MM.1S (cell line): ENCODE results near the gene FNTB.

ENCODE experiments used
- DNase-seq: peaks from one replicate; pipeline ENCODE4 v3.0.0-alpha.2; 2015
- H2AFZ ChIP-seq: fragments of 300-600 bp; sonication (generic); 2 replicates; pipeline ENCODE4 v1.6.0; 2016; ENCODE audit warnings: antibody characterized with exemption, low read length
- H3F3A ChIP-seq: fragments of 300-600 bp; sonication (generic); 2 replicates; pipeline ENCODE4 v1.6.1; 2016; ENCODE audit warnings: mild to moderate bottlenecking, antibody characterized with exemption, low read length, moderate library complexity, mixed read lengths; ENCODE audit not compliant: insufficient read depth
- H3K27ac ChIP-seq: fragments of 300-600 bp; sonication (generic); 2 replicates; pipeline ENCODE4 v1.5.1; 2016; ENCODE audit warnings: mild to moderate bottlenecking, low read length
- H3K27me3 ChIP-seq: fragments of 300-600 bp; sonication (generic); replicated peaks from 2 replicates; pipeline ENCODE4 v1.6.0; 2016; ENCODE audit warnings: low read length; ENCODE audit not compliant: insufficient read depth
- H3K36me3 ChIP-seq: fragments of 300-600 bp; sonication (generic); replicated peaks from 2 replicates; pipeline ENCODE4 v1.6.1; 2016; ENCODE audit warnings: mild to moderate bottlenecking, low read length, mixed read lengths; ENCODE audit not compliant: insufficient read depth
- H3K4me1 ChIP-seq: fragments of 300-600 bp; sonication (generic); 2 replicates; pipeline ENCODE4 v1.6.1; 2016; ENCODE audit warnings: low read length, mixed read lengths
- H3K4me2 ChIP-seq: fragments of 300-600 bp; sonication (generic); 2 replicates; pipeline ENCODE4 v1.6.0; 2016; ENCODE audit warnings: low read depth, low read length
- H3K4me3 ChIP-seq: fragments of 300-600 bp; sonication (generic); 2 replicates; pipeline ENCODE4 v1.5.1; 2016; ENCODE audit warnings: low read length, mixed read lengths
- H3K79me2 ChIP-seq: fragments of 300-600 bp; sonication (generic); 2 replicates; pipeline ENCODE4 v1.6.1; 2016; ENCODE audit warnings: mixed run types, low read length, mixed read lengths
- H3K9ac ChIP-seq: fragments of 300-600 bp; sonication (generic); 2 replicates; pipeline ENCODE4 v1.6.1; 2016; ENCODE audit warnings: low read length, mixed read lengths
- H3K9me2 ChIP-seq: fragments of 300-600 bp; sonication (generic); replicated peaks from 2 replicates; pipeline ENCODE4 v1.6.1; 2016; ENCODE audit warnings: mild to moderate bottlenecking, low read length, mixed read lengths; ENCODE audit not compliant: insufficient read depth
- H3K9me3 ChIP-seq: fragments of 300-600 bp; sonication (generic); replicated peaks from 2 replicates; pipeline ENCODE4 v1.6.1; 2016; ENCODE audit warnings: mild to moderate bottlenecking, low read length, mixed read lengths; ENCODE audit not compliant: insufficient read depth
- H4K20me1 ChIP-seq: fragments of 300-600 bp; sonication (generic); 2 replicates; pipeline ENCODE4 v1.6.1; 2016; ENCODE audit warnings: mild to moderate bottlenecking, low read length, moderate library complexity, mixed read lengths; ENCODE audit not compliant: insufficient read depth
- EZH2 ChIP-seq: fragments of 300-600 bp; sonication (generic); optimal IDR thresholded peaks from 2 replicates; pipeline ENCODE3; 2017; ENCODE audit warnings: low read depth, mild to moderate bottlenecking, antibody characterized with exemption, low read length, mixed read lengths
- EZH2phosphoT487 ChIP-seq: fragments of 300-600 bp; sonication (generic); IDR thresholded peaks from 2 replicates; pipeline ENCODE4 v1.6.1; 2018; ENCODE audit warnings: antibody characterized with exemption, low read length
- TF ChIP-seq, protein P1 (sequence below): fragments of 300-600 bp; sonication (generic); IDR thresholded peaks from 2 replicates; pipeline ENCODE4 v1.5.1; 2016; ENCODE audit warnings: antibody characterized with exemption, low read length, mixed read lengths

Gene FNTB, protein sequence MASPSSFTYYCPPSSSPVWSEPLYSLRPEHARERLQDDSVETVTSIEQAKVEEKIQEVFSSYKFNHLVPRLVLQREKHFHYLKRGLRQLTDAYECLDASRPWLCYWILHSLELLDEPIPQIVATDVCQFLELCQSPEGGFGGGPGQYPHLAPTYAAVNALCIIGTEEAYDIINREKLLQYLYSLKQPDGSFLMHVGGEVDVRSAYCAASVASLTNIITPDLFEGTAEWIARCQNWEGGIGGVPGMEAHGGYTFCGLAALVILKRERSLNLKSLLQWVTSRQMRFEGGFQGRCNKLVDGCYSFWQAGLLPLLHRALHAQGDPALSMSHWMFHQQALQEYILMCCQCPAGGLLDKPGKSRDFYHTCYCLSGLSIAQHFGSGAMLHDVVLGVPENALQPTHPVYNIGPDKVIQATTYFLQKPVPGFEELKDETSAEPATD

DNA sequence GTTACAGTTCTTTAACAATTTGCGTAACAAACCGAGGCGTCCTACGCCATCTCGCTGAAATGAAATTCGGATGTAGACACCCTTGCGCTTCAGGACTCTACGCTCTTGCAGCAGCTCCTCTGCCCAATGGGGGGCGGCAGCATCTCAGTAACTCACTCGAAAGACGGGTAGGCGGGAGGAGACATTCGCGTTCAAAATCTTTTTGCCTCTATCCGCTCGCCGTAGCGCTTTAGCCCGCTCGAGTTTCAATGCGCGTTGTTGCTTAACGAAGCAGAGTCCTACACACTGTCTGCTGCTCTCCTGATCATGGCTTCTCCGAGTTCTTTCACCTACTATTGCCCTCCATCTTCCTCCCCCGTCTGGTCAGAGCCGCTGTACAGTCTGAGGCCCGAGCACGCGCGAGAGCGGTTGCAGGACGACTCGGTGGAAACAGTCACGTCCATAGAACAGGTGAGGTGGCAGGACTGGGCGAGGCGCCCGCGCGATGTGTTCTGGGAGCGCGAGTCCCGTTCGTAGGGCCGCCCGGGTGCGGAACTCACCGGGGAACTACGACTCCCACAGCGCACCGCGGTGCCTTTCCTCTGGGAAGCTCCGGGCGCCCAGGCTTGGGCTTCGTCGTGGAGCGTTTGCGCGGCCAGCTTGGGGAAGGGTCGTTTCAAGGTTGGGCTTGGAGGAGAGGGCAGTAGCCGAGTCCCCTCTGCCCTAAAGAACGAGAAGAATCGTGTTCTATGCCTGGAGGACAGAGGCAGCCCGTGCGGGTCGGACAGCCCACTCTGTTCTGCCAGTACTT, at the start of gene FNTB:
TSS of gene FNTB (plus strand) at position 248 of the 790 bp plus-strand sequence. CDS start at position 307, 59 bp downstream.
- TF ChIP-seq, protein P1, sequence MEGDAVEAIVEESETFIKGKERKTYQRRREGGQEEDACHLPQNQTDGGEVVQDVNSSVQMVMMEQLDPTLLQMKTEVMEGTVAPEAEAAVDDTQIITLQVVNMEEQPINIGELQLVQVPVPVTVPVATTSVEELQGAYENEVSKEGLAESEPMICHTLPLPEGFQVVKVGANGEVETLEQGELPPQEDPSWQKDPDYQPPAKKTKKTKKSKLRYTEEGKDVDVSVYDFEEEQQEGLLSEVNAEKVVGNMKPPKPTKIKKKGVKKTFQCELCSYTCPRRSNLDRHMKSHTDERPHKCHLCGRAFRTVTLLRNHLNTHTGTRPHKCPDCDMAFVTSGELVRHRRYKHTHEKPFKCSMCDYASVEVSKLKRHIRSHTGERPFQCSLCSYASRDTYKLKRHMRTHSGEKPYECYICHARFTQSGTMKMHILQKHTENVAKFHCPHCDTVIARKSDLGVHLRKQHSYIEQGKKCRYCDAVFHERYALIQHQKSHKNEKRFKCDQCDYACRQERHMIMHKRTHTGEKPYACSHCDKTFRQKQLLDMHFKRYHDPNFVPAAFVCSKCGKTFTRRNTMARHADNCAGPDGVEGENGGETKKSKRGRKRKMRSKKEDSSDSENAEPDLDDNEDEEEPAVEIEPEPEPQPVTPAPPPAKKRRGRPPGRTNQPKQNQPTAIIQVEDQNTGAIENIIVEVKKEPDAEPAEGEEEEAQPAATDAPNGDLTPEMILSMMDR, result peak; percentile 67
- TF ChIP-seq EZH2phosphoT487, result no peak
- H3K9me2 ChIP-seq, result no peaks in the 10 kb centered on the region
- H3K9ac ChIP-seq, result peak within 1 kb of the TSS; percentile 74
- no peaks in the 10 kb centered on the region for H3K36me3 ChIP-seq
- peak within 1 kb of the TSS; percentile 90 for H3K4me2 ChIP-seq
- H3K27ac ChIP-seq, result peak within 1 kb of the TSS; percentile 52; the same call in 1 of the 2 replicates
- no peaks in the 10 kb centered on the region for H4K20me1 ChIP-seq
- peak within 1 kb of the TSS; percentile 86 for H2AFZ ChIP-seq
- H3K4me3 ChIP-seq, result peak within 1 kb of the TSS; percentile 92
- H3K9me3 ChIP-seq, result no peaks in the 10 kb centered on the region
- H3K4me1 ChIP-seq, result peaks cover 4% of the 10 kb centered on the region; the same call in 1 of the 2 replicates
- peaks cover 27% of the 10 kb centered on the region for H3K79me2 ChIP-seq
- no peaks in the 10 kb centered on the region for H3K27me3 ChIP-seq
- DNase-seq, result peak; percentile 90
- no peaks in the 10 kb centered on the region for H3F3A ChIP-seq

DNA sequence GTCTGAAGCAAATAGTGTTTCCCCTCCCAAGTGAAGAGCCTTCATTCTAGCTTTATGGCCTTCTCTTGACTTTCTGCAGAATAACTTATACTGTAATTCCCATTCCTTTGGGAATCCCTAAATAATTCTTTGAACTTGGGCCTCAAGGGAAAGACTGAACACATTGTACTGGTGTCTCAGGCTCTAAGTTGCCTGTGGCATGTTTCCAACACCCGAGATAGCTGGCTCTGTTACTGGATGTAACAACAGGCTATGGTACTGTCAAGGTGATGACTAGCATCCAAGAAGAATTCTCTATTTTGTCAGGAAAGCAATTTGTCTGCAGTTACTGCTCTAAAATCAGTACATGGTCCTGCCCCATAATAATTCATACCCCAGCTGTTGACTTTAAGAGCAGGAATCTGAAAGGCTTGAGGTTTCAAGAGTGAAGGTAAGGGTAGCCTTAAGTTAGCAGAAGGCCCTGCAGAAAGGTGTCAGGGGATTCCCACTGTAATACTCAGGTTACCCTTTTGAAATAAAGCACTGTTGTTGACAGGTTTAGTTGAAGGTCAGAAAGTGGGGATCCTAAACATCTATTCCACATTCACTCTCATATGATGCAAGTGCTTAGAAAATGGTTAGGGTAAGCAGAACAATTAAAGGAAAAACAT, 49.4 kb upstream of the FNTB start:
- Histone ChIP-seq H2AFZ (no peak overlapping the region), H3K4me3 (no peak overlapping the region), H3K9me3 (no peaks in the 10 kb centered on the region), H3F3A (peaks cover 11% of the 10 kb centered on the region; the same call in 1 of the 2 replicates), H3K4me1 (peaks cover 25% of the 10 kb centered on the region), H3K9ac (no peak overlapping the region), H3K36me3 (no peaks in the 10 kb centered on the region; the same call in 1 of the 2 replicates), H4K20me1 (no peaks in the 10 kb centered on the region), H3K27me3 (no peaks in the 10 kb centered on the region), H3K4me2 (peak overlapping the region; percentile 52), H3K27ac (peak overlapping the region; percentile 50; the same call in 1 of the 2 replicates), H3K9me2 (no peaks in the 10 kb centered on the region), H3K79me2 (peaks cover 7% of the 10 kb centered on the region)
- TF ChIP-seq EZH2phosphoT487 (no peak), EZH2 (no peak)
- TF ChIP-seq, protein P1, result no peak
- DNase-seq, result peak; percentile 62

DNA sequence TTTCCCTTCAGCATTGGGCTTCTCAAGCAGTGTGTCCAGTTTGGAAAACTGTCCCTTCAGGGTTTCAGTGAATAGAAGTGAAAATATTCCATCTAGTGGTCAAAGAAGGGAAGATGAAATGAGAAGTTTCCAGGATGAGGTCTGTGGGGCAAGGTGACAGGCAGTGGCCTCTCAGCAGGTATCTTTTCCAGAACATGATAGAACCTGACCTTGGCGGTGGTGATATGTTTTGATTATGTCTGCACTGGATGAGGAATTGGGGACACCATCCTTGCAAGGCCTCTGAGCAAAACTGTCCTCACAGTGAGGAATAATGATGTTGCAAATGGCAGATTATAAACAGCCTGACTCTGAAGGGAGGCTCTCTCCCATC, 48.9 kb upstream of the FNTB start:
- H3K9me2 ChIP-seq, result no peaks in the 10 kb centered on the region
- H2AFZ ChIP-seq, result no peak overlapping the region
- H4K20me1 ChIP-seq, result no peaks in the 10 kb centered on the region
- peaks cover 25% of the 10 kb centered on the region for H3K4me1 ChIP-seq
- H3F3A ChIP-seq, result peaks cover 11% of the 10 kb centered on the region; the same call in 1 of the 2 replicates
- TF ChIP-seq EZH2 (no peak), EZH2phosphoT487 (no peak)
- TF ChIP-seq, protein P1, result peak; percentile 24; the same call in 1 of the 2 replicates
- no peak for DNase-seq
- H3K36me3 ChIP-seq, result no peaks in the 10 kb centered on the region; the same call in 1 of the 2 replicates
- peaks cover 7% of the 10 kb centered on the region for H3K79me2 ChIP-seq
- H3K27me3 ChIP-seq, result no peaks in the 10 kb centered on the region
- H3K9me3 ChIP-seq, result no peaks in the 10 kb centered on the region
- no peak overlapping the region for H3K4me3 ChIP-seq
- peak overlapping the region; percentile 50; the same call in 1 of the 2 replicates for H3K27ac ChIP-seq
- peak overlapping the region; percentile 52 for H3K4me2 ChIP-seq
- H3K9ac ChIP-seq, result no peak overlapping the region
